IPS DF 4.7 (cell line): ENCODE measurements around the gene SCN8A.

Source experiments
- DNase-seq: peaks from one replicate; pipeline ENCODE4 v3.0.0-alpha.2; 2013; ENCODE audit warnings: low spot score; ENCODE audit errors: extremely low read depth

Gene SCN8A

GRCh38 chr12:51850081-51850964 is 259.3 kb downstream of the SCN8A start:
- no peak for DNase-seq

GRCh38 chr12:51850965-51851299 is 259.9 kb downstream of the SCN8A start:
- no peak for DNase-seq

GRCh38 chr12:51851413-51852124 is 260.5 kb downstream of the SCN8A start:
- DNase-seq, result no peak

- no peak for DNase-seq
Observed at GRCh38 chr12:51852404-51853137, 261.5 kb downstream of the SCN8A start.

- DNase-seq, result no peak
Observed at GRCh38 chr12:51855586-51856428, 264.8 kb downstream of the SCN8A start.

- no peak for DNase-seq
Observed at GRCh38 chr12:51860986-51861385, 270.0 kb downstream of the SCN8A start.
